HEK293 (cell line): ENCODE results near the gene PCED1A.

ENCODE experiments used
- CTCF ChIA-PET: fragments of 350-600 bp; formaldehyde crosslinking; extraction: SDS; loops from one replicate; lab custom pipeline; 2021; ENCODE audit warnings: antibody characterized with exemption; lab: Yijun Ruan, JAX
- POLR2A ChIA-PET: fragments of 300-600 bp; formaldehyde crosslinking; extraction: SDS; loops from one replicate; lab custom pipeline; 2020; ENCODE audit warnings: antibody characterized with exemption, inconsistent platforms; lab: Yijun Ruan, JAX
- H3K27ac ChIP-seq: fragments of 200-500 bp; sonication (Bioruptor generic); 2 replicates; pipeline ENCODE4 v1.5.1; 2014; ENCODE audit warnings: low read depth, low read length, control low read depth, inconsistent platforms; ENCODE audit errors: extremely low read depth
- H3K36me3 ChIP-seq, 2 experiments: fragments of 200-500 bp in 1 of 2; sonication (Bioruptor generic) in 1 of 2; 1 replicate in 1 of 2; 2 replicates in 1 of 2; pipeline ENCODE4 v1.5.1; 2014 to 2017; ENCODE audit warnings: inconsistent platforms in 2 of 2, low read length in 2 of 2; ENCODE audit not compliant: control insufficient read depth in 2 of 2, insufficient read depth in 1 of 2
- H3K4me1 ChIP-seq: fragments of 200-500 bp; sonication (Bioruptor generic); 2 replicates; pipeline ENCODE4 v1.5.1; 2014; ENCODE audit warnings: mild to moderate bottlenecking, low read length, inconsistent platforms; ENCODE audit not compliant: control insufficient read depth, insufficient read depth
- H3K4me3 ChIP-seq: 2 replicates; pipeline ENCODE4 v1.5.1; 2011; ENCODE audit warnings: low read depth, mild to moderate bottlenecking, control low read depth, low read length, moderate library complexity
- H3K9me3 ChIP-seq: fragments of 200-500 bp; sonication (Bioruptor generic); 2 replicates; pipeline ENCODE4 v1.5.1; 2014; ENCODE audit warnings: low read depth, low read length, inconsistent platforms; ENCODE audit not compliant: control insufficient read depth, insufficient read depth
- BCL11A ChIP-seq: fragments of 450-650 bp; formaldehyde crosslinking; IDR thresholded peaks from 2 replicates; pipeline ENCODE4 v1.5.1; 2016; ENCODE audit warnings: low read depth, missing biosample characterization, missing genetic modification characterization
- BCL11B ChIP-seq: fragments of 450-650 bp; formaldehyde crosslinking; IDR thresholded peaks from 2 replicates; pipeline ENCODE4 v1.5.1; 2016; ENCODE audit warnings: low read depth, missing biosample characterization, missing genetic modification characterization
- MZF1 ChIP-seq: fragments of 450-650 bp; formaldehyde crosslinking; IDR thresholded peaks from 2 replicates; pipeline ENCODE4 v1.5.1; 2017; ENCODE audit warnings: missing biosample characterization, missing genetic modification characterization, borderline replicate concordance
- ZNF16 ChIP-seq: fragments of 450-650 bp; formaldehyde crosslinking; IDR thresholded peaks from 2 replicates; pipeline ENCODE4 v1.5.1; 2016; ENCODE audit warnings: low read depth, missing biosample characterization, missing genetic modification characterization
- ZNF169 ChIP-seq: fragments of 450-650 bp; formaldehyde crosslinking; IDR thresholded peaks from 2 replicates; pipeline ENCODE4 v1.5.1; 2016; ENCODE audit warnings: missing biosample characterization, missing genetic modification characterization
- ZNF184 ChIP-seq: fragments of 450-650 bp; IDR thresholded peaks from 2 replicates; pipeline ENCODE4 v1.5.1; 2018; ENCODE audit warnings: missing biosample characterization, mild to moderate bottlenecking, missing genetic modification characterization
- ZNF211 ChIP-seq: fragments of 450-650 bp; formaldehyde crosslinking; IDR thresholded peaks from 2 replicates; pipeline ENCODE4 v1.5.1; 2016; ENCODE audit warnings: low read depth, missing biosample characterization, missing genetic modification characterization
- ZNF221 ChIP-seq: fragments of 450-650 bp; formaldehyde crosslinking; IDR thresholded peaks from 2 replicates; pipeline ENCODE4 v1.5.1; 2017; ENCODE audit warnings: missing biosample characterization, missing genetic modification characterization, borderline replicate concordance
- ZNF354C ChIP-seq: fragments of 450-650 bp; formaldehyde crosslinking; IDR thresholded peaks from 2 replicates; pipeline ENCODE4 v1.5.1; 2016; ENCODE audit warnings: missing biosample characterization, missing genetic modification characterization, low read depth, borderline replicate concordance
- ZNF48 ChIP-seq: fragments of 450-650 bp; formaldehyde crosslinking; IDR thresholded peaks from 2 replicates; pipeline ENCODE4 v1.5.1; 2016; ENCODE audit warnings: missing biosample characterization, missing genetic modification characterization
- ZNF521 ChIP-seq: fragments of 450-650 bp; formaldehyde crosslinking; IDR thresholded peaks from 2 replicates; pipeline ENCODE4 v1.5.1; 2017; ENCODE audit warnings: missing biosample characterization, mild to moderate bottlenecking, missing genetic modification characterization
- ZNF747 ChIP-seq: fragments of 450-650 bp; formaldehyde crosslinking; IDR thresholded peaks from 2 replicates; pipeline ENCODE4 v1.5.1; 2016; ENCODE audit warnings: missing biosample characterization, missing genetic modification characterization
- ZSCAN23 ChIP-seq: fragments of 450-650 bp; formaldehyde crosslinking; IDR thresholded peaks from 2 replicates; pipeline ENCODE4 v1.5.1; 2016; ENCODE audit warnings: missing biosample characterization, missing genetic modification characterization
- TF ChIP-seq, protein P1 (sequence below): fragments of 450-650 bp; formaldehyde crosslinking; IDR thresholded peaks from 2 replicates; pipeline ENCODE4 v1.5.1; 2016; ENCODE audit warnings: missing biosample characterization, missing genetic modification characterization
- TF ChIP-seq, protein P2 (sequence below): fragments of 450-650 bp; formaldehyde crosslinking; IDR thresholded peaks from 2 replicates; pipeline ENCODE4 v1.5.0; 2017; ENCODE audit warnings: missing biosample characterization, missing genetic modification characterization, borderline replicate concordance
- TF ChIP-seq, protein P3 (sequence below): fragments of 450-650 bp; IDR thresholded peaks from 2 replicates; pipeline ENCODE4 v1.5.1; 2018; ENCODE audit warnings: missing biosample characterization, mild to moderate bottlenecking, missing genetic modification characterization
- TF ChIP-seq, protein P4 (sequence below): fragments of 450-650 bp; formaldehyde crosslinking; IDR thresholded peaks from 2 replicates; pipeline ENCODE4 v1.5.1; 2017; ENCODE audit warnings: missing biosample characterization, missing genetic modification characterization
- TF ChIP-seq, protein P5 (sequence below): fragments of 450-650 bp; formaldehyde crosslinking; IDR thresholded peaks from 2 replicates; pipeline ENCODE4 v1.5.1; 2016; ENCODE audit warnings: missing biosample characterization, missing genetic modification characterization
- TF ChIP-seq, protein P6 (sequence below): fragments of 450-650 bp; formaldehyde crosslinking; IDR thresholded peaks from 2 replicates; pipeline ENCODE4 v1.5.1; 2017; ENCODE audit warnings: missing biosample characterization, missing genetic modification characterization

The PCED1A gene

DNA sequence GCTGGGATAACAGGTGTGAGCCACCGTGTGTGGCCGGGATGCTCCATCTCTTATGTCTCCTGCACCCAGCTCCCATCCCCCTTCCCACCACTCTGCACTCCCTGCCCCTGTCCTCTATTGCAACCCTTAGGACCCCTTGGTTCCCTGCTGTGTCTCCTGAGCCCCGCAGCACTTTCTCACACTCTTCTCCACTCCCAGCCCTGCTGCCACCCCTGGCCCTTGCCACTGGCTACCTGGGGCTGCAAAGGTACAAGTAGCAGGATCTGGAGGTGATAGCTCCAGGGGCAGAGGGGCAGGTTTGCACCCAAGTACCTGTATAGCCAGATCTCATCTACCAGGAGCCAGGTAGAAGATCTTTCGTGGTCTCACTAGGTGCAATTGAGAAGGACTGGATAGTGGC is 33.4 kb downstream of the PCED1A start:
- Histone ChIP-seq H3K9me3 (peaks cover under 1% of the 10 kb centered on the region; the same call in 1 of the 2 replicates), H3K27ac (no peak overlapping the region), H3K36me3 (no peaks in the 10 kb centered on the region), H3K4me1 (no peaks in the 10 kb centered on the region), H3K4me3 (no peak overlapping the region)
- ChIA-PET CTCF (no interaction called here), POLR2A (no interaction called here)
- TF ChIP-seq ZNF221 (tag by site-specific recombination) (no peak), BCL11A (tag by site-specific recombination) (no peak), ZNF169 (tag by site-specific recombination) (no peak), ZNF211 (tag by site-specific recombination) (no peak), BCL11B (tag by site-specific recombination) (no peak), ZNF184 (tag by site-specific recombination) (no peak), ZNF521 (tag by site-specific recombination) (no peak), ZNF354C (tag by site-specific recombination) (no peak), ZNF747 (tag by site-specific recombination) (no peak), MZF1 (tag by site-specific recombination) (no peak), ZSCAN23 (tag by site-specific recombination) (no peak), ZNF16 (tag by site-specific recombination) (no peak), ZNF48 (tag by site-specific recombination) (no peak)
- TF ChIP-seq, protein P1, sequence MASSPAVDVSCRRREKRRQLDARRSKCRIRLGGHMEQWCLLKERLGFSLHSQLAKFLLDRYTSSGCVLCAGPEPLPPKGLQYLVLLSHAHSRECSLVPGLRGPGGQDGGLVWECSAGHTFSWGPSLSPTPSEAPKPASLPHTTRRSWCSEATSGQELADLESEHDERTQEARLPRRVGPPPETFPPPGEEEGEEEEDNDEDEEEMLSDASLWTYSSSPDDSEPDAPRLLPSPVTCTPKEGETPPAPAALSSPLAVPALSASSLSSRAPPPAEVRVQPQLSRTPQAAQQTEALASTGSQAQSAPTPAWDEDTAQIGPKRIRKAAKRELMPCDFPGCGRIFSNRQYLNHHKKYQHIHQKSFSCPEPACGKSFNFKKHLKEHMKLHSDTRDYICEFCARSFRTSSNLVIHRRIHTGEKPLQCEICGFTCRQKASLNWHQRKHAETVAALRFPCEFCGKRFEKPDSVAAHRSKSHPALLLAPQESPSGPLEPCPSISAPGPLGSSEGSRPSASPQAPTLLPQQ (tag by site-specific recombination) = no peak
- TF ChIP-seq, protein P2, sequence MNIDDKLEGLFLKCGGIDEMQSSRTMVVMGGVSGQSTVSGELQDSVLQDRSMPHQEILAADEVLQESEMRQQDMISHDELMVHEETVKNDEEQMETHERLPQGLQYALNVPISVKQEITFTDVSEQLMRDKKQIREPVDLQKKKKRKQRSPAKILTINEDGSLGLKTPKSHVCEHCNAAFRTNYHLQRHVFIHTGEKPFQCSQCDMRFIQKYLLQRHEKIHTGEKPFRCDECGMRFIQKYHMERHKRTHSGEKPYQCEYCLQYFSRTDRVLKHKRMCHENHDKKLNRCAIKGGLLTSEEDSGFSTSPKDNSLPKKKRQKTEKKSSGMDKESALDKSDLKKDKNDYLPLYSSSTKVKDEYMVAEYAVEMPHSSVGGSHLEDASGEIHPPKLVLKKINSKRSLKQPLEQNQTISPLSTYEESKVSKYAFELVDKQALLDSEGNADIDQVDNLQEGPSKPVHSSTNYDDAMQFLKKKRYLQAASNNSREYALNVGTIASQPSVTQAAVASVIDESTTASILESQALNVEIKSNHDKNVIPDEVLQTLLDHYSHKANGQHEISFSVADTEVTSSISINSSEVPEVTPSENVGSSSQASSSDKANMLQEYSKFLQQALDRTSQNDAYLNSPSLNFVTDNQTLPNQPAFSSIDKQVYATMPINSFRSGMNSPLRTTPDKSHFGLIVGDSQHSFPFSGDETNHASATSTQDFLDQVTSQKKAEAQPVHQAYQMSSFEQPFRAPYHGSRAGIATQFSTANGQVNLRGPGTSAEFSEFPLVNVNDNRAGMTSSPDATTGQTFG (tag by site-specific recombination) = no peak
- TF ChIP-seq, protein P3, sequence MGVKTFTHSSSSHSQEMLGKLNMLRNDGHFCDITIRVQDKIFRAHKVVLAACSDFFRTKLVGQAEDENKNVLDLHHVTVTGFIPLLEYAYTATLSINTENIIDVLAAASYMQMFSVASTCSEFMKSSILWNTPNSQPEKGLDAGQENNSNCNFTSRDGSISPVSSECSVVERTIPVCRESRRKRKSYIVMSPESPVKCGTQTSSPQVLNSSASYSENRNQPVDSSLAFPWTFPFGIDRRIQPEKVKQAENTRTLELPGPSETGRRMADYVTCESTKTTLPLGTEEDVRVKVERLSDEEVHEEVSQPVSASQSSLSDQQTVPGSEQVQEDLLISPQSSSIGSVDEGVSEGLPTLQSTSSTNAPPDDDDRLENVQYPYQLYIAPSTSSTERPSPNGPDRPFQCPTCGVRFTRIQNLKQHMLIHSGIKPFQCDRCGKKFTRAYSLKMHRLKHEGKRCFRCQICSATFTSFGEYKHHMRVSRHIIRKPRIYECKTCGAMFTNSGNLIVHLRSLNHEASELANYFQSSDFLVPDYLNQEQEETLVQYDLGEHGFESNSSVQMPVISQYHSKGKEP (tag by site-specific recombination) = no peak
- TF ChIP-seq, protein P4, sequence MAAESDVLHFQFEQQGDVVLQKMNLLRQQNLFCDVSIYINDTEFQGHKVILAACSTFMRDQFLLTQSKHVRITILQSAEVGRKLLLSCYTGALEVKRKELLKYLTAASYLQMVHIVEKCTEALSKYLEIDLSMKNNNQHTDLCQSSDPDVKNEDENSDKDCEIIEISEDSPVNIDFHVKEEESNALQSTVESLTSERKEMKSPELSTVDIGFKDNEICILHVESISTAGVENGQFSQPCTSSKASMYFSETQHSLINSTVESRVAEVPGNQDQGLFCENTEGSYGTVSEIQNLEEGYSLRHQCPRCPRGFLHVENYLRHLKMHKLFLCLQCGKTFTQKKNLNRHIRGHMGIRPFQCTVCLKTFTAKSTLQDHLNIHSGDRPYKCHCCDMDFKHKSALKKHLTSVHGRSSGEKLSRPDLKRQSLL (tag by site-specific recombination) = no peak
- TF ChIP-seq, protein P5, sequence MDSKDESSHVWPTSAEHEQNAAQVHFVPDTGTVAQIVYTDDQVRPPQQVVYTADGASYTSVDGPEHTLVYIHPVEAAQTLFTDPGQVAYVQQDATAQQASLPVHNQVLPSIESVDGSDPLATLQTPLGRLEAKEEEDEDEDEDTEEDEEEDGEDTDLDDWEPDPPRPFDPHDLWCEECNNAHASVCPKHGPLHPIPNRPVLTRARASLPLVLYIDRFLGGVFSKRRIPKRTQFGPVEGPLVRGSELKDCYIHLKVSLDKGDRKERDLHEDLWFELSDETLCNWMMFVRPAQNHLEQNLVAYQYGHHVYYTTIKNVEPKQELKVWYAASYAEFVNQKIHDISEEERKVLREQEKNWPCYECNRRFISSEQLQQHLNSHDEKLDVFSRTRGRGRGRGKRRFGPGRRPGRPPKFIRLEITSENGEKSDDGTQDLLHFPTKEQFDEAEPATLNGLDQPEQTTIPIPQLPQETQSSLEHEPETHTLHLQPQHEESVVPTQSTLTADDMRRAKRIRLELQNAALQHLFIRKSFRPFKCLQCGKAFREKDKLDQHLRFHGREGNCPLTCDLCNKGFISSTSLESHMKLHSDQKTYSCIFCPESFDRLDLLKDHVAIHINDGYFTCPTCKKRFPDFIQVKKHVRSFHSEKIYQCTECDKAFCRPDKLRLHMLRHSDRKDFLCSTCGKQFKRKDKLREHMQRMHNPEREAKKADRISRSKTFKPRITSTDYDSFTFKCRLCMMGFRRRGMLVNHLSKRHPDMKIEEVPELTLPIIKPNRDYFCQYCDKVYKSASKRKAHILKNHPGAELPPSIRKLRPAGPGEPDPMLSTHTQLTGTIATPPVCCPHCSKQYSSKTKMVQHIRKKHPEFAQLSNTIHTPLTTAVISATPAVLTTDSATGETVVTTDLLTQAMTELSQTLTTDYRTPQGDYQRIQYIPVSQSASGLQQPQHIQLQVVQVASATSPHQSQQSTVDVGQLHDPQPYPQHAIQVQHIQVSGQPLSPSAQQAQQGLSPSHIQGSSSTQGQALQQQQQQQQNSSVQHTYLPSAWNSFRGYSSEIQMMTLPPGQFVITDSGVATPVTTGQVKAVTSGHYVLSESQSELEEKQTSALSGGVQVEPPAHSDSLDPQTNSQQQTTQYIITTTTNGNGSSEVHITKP (tag by site-specific recombination) = no peak
- TF ChIP-seq, protein P6, sequence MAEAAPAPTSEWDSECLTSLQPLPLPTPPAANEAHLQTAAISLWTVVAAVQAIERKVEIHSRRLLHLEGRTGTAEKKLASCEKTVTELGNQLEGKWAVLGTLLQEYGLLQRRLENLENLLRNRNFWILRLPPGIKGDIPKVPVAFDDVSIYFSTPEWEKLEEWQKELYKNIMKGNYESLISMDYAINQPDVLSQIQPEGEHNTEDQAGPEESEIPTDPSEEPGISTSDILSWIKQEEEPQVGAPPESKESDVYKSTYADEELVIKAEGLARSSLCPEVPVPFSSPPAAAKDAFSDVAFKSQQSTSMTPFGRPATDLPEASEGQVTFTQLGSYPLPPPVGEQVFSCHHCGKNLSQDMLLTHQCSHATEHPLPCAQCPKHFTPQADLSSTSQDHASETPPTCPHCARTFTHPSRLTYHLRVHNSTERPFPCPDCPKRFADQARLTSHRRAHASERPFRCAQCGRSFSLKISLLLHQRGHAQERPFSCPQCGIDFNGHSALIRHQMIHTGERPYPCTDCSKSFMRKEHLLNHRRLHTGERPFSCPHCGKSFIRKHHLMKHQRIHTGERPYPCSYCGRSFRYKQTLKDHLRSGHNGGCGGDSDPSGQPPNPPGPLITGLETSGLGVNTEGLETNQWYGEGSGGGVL (tag by site-specific recombination) = no peak
